ENCODE measurements around the gene MAS1L.

DNA sequence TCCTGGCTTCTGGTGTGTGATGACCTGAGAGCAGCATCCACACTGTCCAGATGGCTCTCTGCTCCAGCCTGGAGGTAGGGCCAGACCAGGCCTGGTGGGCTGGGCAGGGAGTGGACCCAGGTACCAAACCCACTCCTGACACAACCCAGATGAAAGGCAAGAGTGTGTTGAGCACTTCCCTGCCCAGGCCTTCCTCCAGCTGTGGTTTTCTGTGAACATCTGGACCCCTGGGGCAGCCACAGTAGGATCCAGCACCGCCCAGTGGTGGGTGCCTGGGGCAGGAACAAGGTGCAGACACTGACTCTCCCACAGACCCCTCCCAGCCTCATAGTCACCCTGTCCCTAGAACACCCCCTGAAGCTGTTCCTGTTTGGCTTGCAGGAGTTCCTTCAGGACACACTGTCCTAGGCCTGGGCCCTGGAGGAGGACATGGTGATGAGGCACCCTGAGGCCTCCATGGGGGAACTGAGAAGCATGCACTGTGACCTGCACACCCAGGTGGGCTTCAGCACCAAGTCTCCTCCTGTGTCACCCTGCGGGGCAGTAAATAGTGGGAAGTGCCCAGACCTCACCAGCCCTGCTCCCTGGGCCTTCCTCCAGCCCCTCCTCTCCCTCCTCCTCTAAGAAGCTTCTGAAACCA lies 43.0 kb upstream of the MAS1L start:
- no peak for TF ChIP-seq ZFP30 (CRISPR knock-in tag; IDR thresholded peaks at IDR 0.05)
- TF ChIP-seq SNAI2 (CRISPR knock-in tag; IDR thresholded peaks at IDR 0.05): no peak

Measured in SK-N-SH treated with all-trans-retinoic acid at 6 μM for 48 hours (cell line).